ENCODE measurements around the gene CEP128.

The CEP128 gene

DNA sequence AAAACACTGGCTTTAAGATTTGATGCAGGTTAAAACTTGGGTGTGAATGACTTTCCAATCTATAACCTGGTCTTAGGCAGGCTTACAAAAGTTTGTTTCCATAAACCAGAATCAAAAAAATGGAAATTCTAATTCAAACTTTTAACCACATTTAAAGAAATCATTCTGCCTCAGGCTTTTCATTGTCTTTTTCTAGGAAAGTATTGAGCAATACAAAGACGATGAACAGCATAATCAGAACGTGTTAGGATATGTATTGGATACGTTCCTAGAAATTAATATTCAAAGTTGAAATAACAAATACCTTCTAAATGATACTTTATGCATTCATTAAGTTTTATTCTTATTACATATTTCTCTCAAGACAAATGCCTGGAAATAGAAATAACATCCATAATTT lies 172.9 kb downstream of the CEP128 start:
- DNase-seq = no peak

DNA sequence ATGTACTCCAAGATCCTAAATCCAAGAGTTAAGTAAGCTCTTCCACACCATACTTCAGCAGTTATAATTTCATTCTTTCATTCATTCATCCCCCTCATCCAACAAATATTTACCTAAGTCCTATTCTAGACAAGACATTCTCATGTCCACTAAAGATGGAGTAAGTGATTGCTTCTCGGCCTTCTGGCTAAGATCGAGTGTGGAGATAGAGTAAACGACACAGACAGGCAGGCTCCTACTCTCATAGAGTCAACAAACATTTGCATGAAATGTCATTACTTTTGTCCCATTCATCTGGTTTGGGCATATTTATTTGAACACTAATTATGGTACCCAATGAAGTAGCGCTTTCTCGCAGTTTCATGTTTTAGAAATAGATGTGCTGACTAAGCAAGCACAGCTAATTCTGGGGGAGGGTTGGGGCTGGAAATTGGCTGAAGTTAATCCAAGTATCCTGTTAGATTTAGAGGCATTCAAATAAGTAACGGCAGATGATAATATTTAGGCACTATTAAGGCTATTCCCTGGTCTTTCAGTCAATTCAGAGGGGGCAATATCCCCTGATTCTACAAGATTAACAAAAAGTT lies 176.5 kb downstream of the CEP128 start:
- DNase-seq = no peak

DNA sequence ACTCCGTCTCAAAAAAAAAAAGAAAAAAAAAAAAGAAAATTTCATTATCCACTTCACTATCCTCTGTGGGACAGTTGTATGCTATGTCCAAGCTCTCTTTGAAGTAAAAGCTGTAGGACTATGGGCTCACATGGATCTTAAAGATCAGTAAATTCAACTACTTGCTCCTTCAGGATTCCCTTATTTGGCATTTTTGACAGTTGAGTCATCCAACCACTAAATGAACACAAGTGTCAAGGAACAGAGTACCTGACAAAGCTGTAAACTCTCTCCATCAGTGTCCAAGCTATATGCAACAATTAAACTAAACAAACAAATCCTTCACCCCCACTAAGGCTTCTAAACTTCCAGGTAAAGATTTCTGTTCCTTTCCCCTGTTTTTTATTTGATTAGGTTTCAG lies 177.0 kb downstream of the CEP128 start:
- DNase-seq = no peak

DNA sequence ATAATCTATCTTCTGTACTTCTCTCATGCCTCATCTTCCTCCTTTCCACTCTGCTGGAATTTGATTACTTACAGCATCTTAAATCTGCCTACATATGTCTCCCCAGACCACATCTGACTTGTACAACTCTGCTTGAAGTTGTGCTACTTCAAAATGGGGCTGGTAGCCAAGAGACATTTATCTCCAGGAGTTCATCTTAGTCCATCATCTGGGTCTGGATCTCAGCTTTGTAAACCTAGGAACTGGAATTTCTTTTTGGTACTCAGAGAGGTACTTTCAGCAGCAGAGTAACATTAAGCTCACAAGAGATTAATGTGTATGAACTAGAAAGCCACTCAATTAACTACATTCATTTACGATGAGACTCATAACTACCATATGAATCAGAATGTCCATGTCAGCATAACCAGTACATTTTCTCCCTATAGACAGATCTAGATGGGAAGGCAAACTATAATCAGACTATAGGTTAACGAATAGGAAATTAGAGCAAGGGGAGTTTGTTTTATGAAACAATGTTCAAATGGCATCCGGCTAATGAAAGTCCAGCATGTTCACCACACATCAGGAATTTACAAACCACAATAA lies 178.8 kb downstream of the CEP128 start:
- no peak for DNase-seq

DNA sequence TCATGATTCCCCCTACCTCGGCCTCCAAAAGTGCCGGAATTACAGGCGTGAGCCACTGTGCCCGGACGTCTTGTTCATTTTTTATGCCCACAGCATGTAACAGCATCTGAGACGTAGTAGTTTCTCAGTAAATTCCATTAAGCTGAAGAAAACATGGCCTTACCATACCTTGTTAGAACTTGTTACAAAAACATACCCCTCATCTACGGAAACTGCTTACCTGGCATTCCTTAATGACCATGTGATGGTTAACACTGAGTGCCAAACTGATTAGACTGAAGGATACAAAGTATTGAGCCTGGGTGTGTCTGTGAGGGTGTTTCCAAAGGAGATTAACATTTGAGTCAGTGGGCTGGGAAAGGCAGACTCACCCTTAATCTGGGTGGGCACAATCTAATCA lies 186.8 kb downstream of the CEP128 start:
- DNase-seq = no peak

DNA sequence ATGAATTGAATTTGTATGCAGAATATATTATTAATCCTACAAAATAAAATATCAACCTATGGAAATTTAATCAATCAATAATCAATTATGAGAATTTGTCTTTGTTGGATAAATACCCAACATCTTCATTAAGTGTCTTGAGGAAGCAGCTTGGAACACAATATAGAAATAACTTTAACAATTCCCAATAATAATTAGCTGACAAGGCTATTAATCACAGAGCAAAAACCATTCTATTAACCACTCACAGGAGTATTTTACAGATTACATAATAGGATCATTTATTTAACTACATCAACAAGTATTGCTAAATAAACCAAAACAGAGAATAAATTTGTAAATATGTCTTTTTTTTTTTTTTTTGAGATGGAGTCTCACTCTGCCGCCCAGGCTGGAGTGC lies 190.3 kb downstream of the CEP128 start:
- no peak for DNase-seq

DNA sequence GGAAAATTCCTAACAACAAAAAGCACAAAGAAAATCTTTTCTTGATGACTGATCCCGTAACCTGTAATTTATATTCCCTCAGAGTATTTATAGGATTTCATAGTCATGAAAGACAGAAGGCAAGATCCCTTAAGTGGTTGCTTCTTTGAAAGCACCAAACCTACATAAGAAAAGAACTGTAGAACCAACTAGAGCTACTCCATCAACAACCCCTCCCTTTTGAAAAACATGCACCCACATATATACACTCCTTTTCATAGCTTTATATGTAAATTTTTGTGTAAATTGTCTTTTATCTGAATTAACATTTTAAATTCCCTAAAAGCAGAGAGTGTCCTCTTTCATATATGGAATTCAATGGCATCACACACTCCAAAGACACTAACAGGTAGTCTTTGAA lies 215.3 kb downstream of the CEP128 start:
- DNase-seq = no peak

DNA sequence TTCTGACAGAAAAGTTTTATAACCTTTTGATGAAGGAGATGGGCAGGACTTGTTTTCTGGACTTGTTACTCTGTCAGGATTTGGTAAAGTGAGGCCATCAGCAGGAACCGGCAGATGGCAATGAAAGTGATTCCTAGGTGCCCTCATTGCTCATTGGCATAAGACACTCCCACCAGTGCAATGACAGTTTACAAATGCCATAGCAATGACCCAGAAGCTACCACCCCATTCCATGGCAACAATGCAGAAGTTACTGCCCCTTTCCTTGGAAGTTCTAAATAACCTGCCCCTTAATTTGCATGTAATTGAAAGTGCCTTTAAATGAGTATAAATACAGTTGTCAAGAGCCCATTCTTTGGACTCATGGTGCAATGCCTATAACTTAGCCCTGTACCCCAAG lies 222.6 kb downstream of the CEP128 start:
- DNase-seq = no peak

DNA sequence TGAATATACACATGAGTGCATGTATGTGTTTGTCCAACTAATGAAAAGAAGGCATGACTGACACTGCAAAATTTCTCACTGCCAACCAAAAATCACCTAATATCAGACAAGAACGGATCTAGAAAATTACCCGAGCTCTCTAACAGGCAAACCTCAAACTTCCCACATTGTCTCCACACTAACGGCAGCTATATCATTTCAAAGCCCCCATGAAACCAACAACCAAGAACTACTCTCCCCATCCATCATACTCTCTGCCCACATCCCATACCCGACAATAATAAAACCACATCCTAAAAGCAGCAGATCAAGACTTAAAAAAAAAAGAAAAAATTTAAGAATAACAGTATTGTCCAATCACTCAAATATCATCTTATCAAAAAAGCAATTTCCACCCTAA lies 227.1 kb downstream of the CEP128 start:
- DNase-seq = no peak

DNA sequence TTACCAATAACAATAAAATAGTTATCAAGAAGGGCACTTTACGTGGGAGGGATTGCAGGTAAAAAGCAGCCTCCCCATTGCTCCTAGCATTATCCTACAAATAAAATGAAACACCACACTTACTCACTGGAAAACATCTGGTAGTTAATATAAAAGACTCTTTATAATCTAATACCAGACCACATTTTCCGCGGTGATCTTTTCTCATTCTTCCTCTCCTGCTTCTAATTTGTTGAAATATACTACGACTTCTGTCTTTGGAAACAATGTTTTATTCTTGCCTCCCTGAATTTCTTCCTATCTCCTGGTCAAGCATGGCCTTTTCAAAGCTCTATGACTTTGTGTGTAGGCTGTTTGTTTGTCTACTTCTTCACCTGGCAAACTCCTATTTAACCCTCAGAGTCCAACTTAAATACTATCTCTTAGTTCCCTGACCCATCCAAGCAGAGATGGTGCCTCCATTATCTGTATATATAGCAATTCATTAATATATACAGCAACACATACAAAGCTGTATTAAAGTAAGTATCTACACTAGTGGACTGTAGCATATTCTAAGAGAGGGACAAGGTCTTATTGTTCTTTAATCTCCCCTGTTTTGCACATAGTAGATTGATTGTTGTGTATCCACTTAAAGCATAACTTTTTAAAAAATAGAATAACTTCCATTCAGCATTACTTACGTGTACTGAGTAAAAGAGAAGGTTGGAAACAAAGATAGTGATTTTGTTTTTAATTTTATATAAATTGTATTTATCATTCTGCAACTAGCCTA lies 228.3 kb downstream of the CEP128 start:
- DNase-seq = no peak

DNA sequence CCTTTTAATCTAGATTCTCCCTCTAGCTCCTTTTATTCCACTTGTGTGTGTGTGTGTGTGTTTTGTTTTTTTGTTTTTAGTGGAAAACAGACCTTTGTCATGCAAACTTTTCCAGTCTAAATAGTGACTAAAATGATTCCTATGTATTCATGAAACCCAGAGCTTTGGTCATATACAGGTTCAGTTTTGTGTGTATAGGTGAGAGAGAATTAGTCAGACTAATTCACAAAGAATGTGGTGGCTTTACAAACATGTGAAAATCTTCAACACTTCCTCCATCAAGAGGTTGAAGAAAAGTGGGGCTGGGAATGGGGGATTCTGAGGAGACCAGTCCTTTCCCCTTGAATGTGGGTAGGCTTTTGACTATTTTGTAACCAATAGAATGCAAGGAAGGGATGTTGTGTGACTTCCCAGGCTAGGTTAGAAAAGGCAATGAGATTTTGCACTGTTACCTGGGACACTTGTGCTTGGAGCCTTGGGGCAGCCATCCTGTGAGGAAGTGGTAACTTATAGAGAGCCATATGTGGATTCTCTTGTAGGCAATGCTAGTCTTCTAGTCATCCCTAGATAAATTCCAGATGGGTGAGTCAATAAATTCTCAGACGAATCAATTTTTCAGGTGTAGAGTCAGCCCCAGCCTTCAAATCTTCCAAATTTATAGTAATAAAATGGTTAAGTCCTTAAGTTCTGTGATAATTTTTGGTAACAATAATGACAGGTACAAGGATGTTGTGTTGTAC lies 236.1 kb downstream of the CEP128 start:
- no peak for DNase-seq

DNA sequence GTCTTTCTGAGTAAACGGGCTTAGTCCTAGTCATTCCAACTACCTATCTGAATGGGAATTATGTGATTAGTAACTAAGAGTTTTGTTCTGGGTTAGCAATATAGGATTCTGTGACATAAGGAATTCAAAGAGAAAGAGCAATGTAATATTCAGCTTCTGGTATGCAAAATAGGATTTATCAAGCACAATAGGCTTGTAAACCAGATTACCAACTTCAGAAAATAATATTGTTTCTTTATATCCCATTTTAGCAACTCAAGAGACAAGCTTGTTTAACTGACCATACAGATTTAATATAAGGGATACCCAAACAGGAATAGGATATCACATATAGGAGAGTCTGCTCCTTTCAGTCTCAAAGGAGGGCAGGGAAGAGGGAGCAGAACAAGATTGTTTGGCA lies 240.9 kb downstream of the CEP128 start:
- no peak for DNase-seq

DNA sequence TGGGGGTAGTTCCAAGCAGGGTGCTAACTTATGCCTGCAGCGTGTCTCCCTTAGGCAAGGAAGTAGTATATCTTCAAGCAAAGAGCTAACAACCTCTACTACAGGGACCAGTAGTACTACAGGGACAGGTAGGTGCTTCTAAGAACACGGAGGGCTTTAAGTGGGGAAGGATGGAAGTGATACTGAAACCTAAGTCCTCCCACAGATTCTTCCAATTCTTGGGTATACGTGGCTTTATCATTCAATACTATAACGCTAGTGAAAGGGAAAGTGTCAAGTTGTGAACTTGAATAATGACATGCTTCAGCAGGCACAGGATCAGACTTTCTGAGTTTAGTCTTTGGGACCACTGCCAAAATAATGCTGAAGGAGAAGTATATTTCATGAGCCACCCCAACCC lies 241.7 kb downstream of the CEP128 start:
- DNase-seq = no peak

DNA sequence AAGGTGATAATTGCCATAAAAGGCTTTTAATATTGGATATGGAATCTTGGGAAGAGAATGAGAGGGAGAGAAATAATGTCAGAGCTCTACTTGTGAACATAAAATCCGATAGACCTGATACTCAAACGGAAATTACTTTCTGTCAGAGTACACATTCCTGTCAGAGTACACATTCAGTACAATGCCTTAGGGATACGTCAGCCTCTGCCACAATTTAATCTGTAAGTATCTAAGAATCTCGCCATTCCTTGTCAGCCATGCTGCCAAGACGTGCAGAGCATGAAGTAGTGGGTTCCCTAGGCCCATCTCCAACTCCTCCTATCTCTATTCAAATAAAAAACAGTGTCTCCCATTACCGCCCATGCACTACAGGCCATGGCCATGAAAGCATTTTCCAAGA lies 242.6 kb downstream of the CEP128 start:
- DNase-seq = no peak

DNA sequence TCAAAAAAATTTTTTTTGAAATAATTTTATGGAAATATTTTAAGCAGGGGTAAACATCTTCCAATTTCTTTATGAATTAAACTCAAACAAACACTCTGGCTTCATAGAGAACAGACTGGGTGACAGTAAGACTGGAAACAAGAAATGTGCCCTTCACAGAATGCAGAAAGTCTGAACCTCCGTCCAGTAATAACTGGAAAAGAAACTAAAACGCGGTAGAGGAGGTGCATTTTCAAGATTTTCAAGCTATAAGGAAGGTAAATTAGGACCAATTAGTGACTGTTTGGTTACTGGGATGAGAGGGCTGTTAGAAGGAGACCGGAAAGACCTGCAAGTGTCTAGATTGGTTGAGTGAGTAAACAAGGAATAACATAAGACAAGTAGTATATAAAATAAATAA lies 245.7 kb downstream of the CEP128 start:
- no peak for DNase-seq

DNA sequence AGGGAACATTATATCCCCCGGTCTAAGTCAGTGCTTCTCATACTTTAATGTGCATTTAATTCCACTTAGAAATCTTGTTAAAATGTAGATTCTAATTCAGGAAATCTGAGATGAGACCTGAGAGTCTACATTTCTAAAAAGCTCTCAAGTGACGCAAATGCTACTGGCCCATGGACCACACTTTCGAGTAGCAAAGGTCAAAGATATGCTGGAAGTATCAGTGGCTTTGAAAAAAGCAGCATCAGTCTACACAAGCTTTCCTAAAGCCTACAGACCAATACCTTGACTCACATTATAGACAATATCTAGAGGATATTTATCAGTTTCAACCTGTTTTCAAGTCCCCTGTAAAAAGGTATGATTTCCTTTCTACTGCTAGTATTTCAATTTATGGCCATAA lies 248.6 kb downstream of the CEP128 start:
- no peak for DNase-seq

DNA sequence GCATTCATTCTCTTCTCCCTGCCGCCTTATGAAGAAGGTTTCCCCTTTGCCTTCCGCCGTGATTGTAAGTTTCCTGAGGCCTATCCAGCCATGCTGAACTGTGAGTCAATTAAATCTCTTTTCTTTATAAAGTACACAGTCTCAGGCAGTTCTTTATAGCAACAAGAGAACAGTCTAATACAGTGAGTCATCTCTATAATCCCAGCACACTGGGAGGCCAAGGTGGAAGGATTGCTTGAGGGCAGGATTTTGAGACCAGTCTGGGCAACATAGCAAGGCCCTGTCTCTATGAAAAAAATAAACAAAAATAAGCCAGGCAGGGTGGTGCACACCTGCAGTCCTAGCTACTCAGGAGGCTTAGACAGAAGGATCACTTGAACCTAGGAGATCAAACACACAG lies 259.9 kb downstream of the CEP128 start:
- no peak for DNase-seq

DNA sequence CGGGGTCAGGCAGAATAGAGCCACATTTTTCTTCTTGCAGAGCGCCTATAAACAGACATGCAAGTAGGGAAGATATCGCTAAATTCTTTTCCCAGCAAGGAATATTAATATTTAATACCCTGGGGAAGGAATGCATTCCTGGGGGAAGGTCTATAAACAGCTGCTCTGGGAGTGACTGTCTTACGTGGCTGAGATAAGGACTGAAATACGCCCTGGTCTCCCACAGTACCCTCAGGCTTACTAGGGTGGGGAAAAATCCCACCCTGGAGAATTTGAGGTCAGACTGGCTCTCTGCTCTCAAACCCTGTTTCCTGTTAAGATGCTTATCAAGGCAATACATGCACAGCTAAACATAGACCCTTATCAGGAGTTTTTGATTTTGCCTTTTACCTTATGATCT lies 262.3 kb downstream of the CEP128 start:
- no peak for DNase-seq

DNA sequence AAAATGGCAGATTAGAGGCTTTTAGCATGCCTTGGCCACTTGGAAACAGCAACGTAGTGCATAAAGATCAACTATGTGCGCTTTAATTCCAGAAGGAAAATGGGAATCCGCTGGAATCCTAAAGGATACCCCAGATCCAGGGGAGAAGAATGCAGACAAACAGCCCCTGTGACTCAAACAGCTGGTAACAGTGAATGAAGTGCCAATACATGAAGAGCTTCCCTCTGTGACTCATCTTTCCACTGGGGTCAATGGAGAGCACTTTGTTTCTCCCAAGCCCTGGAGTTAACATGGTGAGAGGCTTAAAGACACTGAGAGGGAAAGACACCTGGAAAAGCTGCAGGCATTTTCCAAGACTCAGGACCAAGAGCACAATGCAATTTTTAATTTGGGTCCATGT lies 263.1 kb downstream of the CEP128 start:
- no peak for DNase-seq

DNA sequence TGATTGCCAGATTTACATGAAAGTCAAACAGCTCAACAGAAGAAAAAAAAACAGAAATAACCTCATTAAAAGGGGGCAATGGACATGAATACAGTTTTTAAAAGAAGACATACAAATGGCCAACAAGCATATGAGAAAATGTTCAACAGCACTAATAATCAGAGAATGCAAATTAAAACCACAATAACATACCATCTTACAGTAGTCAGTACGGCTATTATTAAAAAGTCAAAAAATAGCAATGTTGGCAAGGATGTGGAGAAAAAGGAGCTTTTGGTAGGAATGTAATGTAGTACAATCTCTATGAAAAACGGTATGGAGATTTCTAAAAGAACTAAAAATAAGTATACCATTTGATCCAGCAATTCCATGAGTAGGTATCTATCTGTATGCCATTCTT lies 272.1 kb downstream of the CEP128 start:
- DNase-seq = no peak

DNA sequence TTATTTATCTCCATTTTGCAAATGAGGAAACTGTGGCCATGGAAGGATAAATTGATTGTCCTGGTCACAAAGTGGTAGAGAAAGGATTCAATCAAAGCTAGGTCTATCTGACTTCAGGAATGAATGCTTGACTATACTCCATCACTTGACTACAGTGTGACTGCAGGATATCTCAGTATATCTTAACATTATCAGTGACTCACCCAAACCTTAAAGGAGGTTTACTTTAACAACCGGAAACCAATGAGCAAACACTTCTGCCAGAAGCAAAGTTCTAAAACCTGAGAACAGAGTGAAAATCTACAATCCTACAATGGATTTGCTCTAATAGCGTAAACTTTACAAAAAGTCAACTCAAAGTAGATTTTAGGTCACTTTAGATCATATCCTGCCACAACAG lies 277.0 kb downstream of the CEP128 start:
- no peak for DNase-seq

DNA sequence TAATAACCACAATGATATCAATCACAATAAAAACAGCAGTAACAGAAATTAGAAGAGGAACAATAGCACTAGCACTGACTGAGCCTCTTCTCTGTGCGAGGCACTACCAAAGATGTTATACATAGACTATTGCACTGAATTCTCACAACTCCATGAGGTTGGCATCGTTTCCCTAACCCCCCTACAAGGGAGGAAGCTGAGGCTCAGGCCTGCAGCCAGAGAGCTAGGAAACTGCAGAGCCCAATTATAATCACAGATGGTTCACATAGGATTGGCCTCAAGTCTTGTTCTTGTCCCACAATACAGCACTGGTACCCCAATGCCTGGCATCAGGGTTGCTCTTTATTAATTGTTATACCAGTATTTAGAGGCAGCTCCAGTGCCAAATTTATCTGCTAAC lies 278.0 kb downstream of the CEP128 start:
- DNase-seq = no peak

DNA sequence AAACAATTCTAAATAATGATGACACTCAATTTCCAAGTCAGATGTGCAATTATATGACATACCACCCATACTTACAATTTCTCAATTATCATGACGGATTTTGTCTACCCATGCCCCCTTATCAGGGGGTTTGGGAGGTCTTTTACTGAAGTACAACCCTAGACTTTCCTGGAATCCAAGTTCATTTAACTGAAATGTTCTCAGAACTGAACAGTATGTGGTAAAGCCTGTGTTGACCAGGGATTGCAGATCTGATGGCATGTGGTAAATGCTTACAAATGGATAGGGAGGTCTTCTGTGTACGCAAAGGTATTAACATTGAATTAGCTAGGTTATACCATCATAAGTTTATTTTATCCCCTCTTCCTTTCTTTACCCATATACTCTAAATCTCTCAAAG lies 281.8 kb downstream of the CEP128 start:
- DNase-seq = no peak

DNA sequence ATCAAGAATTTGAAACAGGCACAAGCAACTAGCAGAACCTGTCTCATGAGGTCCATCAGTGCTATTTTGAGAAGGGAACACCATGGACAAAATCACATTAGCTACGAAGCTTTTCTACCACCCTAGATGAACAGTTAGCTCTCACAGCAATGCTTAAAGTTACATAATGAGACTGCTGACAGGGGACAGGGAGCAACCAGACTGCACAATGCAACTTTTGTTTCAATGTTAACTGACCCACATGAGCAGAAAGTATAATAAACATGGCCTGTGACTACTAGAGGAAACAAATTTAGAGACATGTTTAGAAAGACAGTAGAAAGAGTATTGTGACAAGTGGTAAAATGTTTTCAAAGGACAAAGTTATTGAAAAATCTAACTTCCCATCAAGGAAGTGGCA lies 282.8 kb downstream of the CEP128 start:
- DNase-seq = no peak
